HG03457 (cell line): ENCODE results near the gene RPRM.
"Not testable (repeated sequence)": the region's sequence is repeated elsewhere in the genome, so short reads cannot be mapped to it uniquely, and the experiment has no call there.

ENCODE experiments used
- ATAC-seq: cut with Tn5 transposase; IDR thresholded peaks from one replicate; pipeline ENCODE4 v1.9.1; 2021; ENCODE audit warnings: moderate number of reproducible peaks; ENCODE audit not compliant: unreplicated experiment

Gene RPRM

GRCh38 chr2:153478289-153479261 lies at the start of gene RPRM:
Gene RPRM, minus strand, starts transcription at chr2:153478762. Its CDS starts 197 bp downstream, at chr2:153478565.
- ATAC-seq = peak; percentile 91

GRCh38 chr2:153519257-153519875 lies 40.8 kb upstream of the RPRM start:
- ATAC-seq = no peak

DNA sequence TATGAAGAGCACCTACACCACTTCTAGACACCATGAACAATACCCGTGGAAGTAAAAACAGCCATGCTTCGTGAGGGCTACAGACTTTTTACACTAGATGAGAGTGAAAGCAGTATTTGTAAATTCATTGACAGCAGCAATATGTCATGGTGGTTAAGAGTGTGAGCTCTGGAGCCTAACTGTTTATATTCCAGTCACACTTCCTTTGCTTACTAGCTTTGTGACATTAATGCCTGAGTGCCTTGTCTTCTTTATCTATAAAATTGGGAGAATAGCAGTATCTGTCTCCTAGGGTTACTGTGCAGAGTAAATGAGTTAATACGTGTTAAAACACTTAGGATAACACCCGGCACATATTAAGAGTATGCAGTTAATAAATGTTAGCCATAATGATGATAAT lies 33.8 kb upstream of the RPRM start:
- ATAC-seq = no peak

- no peak for ATAC-seq
Observed at GRCh38 chr2:153510996-153511395, 32.4 kb upstream of the RPRM start.

GRCh38 chr2:153509133-153509532 lies 30.6 kb upstream of the RPRM start:
- no peak for ATAC-seq

DNA sequence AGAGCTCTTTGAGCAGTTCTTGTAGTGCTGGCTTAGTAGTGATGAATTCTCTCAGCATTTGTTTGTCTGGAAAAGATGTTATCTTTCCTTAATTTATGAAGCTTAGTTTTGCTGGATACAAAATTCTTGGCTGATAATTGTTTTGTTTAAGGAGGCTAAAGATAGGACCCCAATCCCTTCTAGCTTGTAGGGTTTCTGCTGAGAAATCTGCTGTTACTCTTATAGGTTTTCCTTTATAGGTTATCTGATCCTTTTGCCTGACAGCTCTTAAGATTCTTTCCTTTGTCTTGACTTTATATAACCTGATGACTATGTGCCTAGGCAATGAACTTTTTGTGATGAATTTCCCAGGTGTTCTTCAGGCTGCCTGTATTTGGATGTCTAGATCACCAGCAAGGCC lies 27.9 kb upstream of the RPRM start:
- ATAC-seq = not testable (repeated sequence)

GRCh38 chr2:153499439-153499838 lies 20.9 kb upstream of the RPRM start:
- no peak for ATAC-seq

GRCh38 chr2:153497938-153498629 lies 19.5 kb upstream of the RPRM start:
- ATAC-seq = no peak

GRCh38 chr2:153495725-153496124 lies 17.2 kb upstream of the RPRM start:
- no peak for ATAC-seq

- ATAC-seq = no peak
Observed at GRCh38 chr2:153488072-153488471, 9.5 kb upstream of the RPRM start.

DNA sequence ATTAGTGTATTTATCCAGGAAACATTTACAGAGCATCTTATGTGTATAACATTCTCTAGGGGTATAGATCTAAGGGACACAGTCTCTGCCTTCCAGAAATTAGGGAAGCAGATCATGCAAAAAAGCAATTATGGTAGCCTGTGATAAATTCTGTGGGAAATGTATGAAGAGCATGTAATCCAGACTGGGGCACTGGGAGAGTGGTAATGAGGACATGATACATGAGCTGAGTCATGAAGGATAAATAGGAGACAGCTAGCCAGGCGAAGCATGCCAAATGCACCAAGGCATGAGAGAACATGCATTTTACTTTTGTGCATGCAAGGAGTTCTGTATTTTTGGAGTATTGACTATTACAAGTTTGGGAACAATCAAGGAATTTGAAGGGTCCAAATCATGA lies 8.9 kb upstream of the RPRM start:
- ATAC-seq = no peak

GRCh38 chr2:153479573-153479972 lies 1.0 kb upstream of the RPRM start:
- ATAC-seq = no peak

DNA sequence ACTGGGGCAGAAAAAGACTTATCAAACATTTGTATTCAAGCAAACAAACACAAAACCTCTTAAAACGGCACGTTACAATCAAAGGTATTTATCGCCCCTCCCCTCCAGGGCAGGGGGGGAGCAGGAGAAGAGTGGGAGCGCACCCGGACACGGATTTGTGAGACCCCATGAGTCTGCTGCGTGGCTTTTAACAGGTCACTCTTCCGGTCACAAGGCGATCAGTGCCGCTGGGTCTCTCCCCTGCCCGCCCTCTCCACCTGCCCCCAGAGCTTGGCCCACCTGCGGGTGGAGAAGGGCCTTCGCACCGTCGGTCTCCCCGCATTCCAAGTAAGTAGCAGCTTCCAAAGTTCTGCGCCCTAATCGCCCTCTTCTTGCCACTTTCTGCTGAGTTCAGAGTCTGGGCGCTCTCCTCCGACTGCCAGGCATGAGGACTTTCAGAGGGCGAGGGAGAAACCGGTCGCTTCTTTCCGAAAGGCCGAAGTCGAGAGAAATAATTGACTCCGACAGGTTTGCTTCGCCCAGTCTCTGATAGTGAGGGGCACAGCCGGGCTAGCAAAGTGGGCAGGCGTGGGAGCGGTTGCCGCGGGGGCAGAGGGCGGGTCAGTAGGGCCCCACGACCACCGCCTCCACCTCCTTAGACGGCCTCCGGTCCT lies 800 bp downstream of the RPRM start:
- no peak for ATAC-seq

DNA sequence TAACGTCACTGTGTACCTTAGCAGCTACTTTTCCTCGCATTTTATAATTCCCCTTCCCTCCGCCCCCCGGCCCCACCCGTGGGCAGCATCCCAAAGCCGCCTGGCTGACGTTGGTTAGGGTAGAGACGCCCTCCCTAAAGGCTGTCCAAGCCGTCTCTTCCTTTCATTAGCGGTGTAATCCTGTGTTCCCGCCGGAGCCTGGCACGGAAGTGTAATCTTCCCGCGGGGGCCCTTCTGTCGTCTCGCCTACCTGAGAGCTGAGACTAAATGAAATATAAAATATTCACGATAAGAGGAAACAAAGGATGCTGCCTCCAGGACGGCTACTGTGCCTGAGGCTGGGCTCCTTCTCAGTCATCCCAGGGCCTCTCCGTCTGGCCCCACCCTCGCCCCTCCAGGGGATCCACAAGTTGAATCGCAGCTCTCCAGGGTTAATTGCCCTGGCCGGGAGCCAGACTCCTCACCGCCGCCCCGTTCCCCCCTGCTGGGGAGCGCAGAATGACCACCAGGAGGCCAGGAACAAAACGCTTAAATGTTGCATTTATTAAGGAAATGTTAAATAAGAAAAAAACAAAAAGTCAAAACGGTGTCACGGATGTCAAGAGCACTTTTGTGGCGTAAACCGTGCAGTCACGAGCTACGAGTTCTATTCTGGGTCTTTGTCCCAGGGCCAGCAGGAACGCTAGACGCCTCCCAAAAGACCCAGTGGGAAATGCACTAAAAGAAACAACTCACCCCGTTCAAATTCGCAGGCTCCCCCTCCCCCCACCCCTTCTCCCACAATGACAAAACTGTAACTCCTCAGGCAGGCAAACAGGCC lies 1.5 kb downstream of the RPRM start:
- no peak for ATAC-seq

DNA sequence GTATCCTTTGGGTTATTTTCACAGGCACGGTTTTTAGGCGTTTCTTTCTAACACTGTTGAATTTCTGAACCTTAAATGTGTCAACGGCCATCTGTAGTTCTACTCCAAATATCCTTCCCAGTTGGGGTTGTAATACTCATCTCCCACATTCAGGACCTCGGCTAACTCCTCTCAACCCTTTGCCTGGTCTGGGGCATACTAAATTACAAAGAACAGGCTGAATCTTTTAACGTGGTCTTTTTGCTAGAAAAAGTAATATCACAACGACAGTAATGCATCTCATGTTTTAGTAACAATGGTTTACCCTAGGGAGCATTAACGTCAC lies 2.1 kb downstream of the RPRM start:
- no peak for ATAC-seq

GRCh38 chr2:153474876-153475435 lies 3.6 kb downstream of the RPRM start:
- no peak for ATAC-seq

GRCh38 chr2:153474407-153474806 lies 4.2 kb downstream of the RPRM start:
- no peak for ATAC-seq

- no peak for ATAC-seq
Observed at GRCh38 chr2:153470867-153471266, 7.7 kb downstream of the RPRM start.

- ATAC-seq = no peak
Observed at GRCh38 chr2:153464395-153464794, 14.2 kb downstream of the RPRM start.

DNA sequence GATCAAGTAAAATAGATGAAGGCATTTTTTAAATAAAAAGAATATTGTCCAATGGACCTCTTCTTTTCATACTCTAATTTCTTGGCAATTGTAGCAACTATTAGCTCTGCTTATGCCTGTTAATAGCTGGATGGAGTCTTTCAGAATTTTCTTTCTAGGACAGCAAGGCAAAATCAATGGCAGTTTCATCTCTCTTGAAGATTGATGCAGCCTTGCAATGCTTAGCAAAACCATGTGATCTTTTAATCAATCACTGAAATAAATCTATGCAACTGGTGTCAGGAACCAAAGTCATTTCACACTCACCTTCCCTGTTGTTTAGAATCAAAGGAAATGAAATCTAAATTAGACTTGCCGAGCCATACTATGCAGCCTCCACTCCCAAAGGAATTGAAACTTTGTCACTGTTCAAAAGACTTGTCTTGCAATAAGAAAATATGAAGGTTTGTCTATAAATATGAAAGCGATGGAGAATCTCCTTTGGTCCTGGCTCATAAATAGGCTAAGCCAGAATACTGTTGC lies 16.2 kb downstream of the RPRM start:
- no peak for ATAC-seq
